HG03196 (cell line): ENCODE data around the gene GMNN.
"Not testable (repeated sequence)": the region's sequence is repeated elsewhere in the genome, so short reads cannot be mapped to it uniquely, and the experiment has no call there.

Source experiments
- ATAC-seq: cut with Tn5 transposase; IDR thresholded peaks from one replicate; pipeline ENCODE4 v1.9.1; 2021; ENCODE audit not compliant: unreplicated experiment

Gene GMNN

DNA sequence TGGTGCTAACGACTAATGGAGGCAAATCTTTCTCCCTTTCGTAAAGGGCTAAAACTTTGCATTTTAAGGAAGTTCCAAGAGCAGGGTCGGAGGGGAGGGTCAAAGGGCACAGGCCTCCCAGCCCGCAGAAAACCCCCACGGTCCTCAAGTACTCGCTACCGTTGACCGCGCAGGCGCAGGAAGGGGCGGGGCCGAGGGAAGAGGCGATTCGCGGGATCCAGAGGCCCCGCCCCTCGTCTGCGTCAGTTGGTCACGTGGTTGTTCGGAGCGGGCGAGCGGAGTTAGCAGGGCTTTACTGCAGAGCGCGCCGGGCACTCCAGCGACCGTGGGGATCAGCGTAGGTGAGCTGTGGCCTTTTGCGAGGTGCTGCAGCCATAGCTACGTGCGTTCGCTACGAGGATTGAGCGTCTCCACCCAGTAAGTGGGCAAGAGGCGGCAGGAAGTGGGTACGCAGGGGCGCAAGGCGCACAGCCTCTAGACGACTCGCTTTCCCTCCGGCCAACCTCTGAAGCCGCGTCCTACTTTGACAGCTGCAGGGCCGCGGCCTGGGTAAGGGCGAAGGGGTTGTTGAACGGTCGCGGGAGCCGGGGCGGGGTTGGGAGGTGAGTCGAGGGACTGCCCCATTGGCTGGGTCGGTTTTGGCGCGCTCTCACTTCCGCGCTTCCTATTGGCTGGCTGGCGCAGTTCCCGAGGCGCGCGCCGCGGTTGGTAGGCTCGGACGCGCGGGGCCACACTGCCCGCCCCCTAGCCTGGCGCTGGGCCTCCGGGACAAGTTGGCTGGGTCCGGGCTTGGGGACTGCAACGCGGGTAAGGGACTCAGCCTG lies at the start of gene GMNN:
Gene GMNN (plus strand): TSS at position 242 of the 824 bp plus-strand sequence. CDS start 2,310 bp downstream, outside the sequence.
- peak; percentile 93 for ATAC-seq

- ATAC-seq = not testable (repeated sequence)
Observed at GRCh38 chr6:24730653-24731052, 44.1 kb upstream of the GMNN start.

GRCh38 chr6:24731456-24732134 lies 43.1 kb upstream of the GMNN start:
- ATAC-seq = not testable (repeated sequence)

DNA sequence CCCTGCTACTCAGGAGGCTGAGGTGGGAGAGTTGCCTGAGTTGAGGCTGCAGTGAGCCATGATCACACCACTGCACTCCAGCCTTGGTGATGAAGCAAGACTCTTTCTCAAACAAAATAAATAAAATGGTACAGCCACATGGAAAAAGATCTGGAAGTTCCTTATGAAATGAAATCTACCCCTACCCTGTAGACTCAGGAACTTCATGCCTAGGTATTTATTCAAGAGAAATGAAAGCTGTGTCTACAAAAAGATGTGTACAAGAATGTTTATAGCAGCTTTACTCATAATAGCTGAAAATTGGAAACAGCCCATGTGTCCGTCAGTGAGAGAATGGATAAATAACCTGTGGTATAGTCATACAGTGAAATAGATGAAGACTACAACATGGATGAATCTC lies 40.6 kb upstream of the GMNN start:
- no peak for ATAC-seq

DNA sequence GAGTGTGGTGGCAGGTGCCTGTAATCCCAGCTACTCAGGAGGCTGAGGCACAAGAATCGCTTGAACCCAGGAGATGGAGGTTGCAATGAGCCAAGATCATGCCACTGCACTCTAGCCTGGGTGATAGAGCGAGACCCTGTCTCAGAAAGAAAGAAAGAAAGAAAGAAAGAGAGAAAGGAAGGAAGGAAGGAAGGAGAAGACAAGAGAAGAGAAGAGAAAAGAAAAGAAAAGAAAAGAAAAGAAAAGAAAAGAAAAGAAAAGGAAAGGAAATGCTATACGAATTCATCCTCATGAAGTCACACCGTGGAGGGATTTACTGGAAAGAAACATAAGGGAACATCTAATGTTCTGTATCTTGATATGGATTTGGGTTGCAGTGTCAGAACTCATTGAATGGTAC lies 40.0 kb upstream of the GMNN start:
- not testable (repeated sequence) for ATAC-seq

- ATAC-seq = no peak
Observed at GRCh38 chr6:24738741-24739140, 36.0 kb upstream of the GMNN start.

DNA sequence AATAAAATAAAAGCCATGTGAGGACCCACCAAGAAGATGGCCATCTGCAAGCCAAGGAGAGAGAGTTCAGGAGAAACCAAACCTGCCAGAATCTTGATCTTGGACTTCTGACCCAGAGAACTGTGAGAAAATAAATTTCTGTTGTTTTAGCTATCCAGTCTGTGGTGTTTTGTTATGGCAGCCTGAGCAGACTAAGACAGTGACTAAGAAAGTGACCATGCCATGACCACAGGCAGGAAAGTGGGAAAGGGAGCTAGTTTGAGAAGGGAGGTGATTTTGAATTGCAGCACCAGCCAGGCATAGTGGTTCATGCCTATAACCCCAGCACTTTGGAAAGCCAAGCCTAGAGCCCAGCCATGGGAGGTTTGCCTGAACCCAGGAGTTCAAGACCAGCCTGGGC lies 33.9 kb upstream of the GMNN start:
- no peak for ATAC-seq

DNA sequence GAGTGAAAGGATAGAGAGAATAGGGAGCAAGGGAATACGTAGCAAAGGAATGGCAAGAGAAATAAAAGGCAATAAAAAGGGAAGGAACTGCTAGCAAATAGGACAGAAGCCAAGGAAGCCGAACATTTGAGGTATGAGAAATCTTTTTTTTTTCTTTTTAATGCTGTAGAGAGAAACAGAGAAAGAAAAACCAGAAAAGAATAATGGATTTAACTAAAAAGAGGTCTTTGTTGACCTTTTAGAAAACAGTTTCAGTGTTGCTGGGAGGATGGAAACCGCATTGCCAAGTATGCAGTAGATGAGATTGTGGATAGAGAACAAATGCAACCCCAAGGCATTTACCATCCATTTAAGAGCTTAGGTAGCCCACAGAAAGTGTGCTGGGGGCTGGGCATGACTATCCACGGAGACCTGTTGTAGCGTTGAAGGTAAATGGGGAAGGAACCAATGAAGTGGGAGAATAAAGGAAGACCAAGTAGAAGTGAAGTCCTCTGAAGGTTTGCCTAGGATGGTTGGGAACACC lies 32.5 kb upstream of the GMNN start:
- no peak for ATAC-seq

DNA sequence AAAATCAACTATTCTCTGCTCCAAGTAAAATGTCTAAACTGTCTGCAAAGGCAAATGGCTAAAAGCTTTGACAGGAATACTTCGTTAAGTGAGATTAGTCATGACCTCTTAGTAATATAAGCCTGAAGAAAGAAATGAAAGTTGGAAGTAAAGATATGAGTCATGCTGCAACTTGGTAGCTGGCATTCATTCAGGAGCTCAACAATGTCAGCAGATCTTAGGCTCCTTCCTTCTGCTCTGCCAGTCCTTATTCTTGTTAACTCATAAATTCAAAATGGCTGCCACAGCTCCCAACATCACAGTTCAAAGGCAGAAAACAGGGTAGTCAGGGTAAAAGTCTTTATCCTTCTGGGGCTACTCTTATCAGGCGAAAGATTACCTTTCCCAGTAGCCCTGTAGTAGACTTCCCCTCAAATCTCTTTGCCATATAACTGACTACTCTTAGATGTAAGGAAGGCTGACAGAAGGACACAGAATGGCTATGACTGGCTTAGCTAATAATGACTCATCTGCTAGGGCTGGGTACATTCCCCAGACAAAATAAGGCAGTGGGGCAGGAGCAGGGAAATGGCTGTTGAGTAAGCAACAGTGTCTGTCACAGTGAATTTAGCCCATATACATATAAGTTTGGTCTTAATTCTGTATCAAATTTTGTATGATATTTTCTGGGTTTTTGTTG lies 31.3 kb upstream of the GMNN start:
- peak; percentile 90 for ATAC-seq

DNA sequence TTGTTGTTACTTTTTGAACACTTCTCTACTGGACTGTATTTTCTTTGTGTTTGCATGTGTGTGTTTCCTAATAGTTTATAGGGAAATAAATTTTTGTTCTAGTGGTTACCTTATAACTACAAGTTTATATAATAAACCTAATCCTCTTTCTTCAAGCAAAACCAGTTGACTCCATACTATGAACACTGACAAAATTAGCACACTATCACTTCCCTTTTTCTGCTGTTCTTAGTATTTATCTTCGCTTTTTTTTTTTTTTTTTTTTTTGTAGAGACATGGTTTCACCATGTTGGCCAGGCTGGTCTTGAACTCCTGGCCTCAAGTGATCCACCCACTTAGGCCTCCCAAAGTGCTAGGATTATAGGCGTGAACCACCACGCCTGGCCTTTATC lies 30.8 kb upstream of the GMNN start:
- ATAC-seq = no peak

DNA sequence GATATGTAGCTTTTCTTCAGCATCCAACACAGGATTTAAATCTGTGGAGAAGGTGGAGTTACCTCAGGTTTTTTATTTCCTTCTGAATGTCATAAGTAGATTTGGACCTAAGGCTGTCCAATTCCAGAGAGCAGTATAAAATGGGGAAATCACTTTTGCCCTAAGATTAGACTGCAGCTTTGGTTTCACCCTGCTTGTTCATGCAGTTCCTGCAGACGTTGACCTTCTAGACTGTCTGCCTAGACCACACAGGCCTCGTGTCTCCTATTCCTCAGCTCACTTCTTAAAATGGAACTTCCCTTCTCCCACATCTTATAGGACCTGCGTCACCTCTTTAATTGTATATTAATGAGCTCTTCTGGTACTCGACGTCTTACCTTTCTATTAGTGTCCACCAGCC lies 29.8 kb upstream of the GMNN start:
- no peak for ATAC-seq

DNA sequence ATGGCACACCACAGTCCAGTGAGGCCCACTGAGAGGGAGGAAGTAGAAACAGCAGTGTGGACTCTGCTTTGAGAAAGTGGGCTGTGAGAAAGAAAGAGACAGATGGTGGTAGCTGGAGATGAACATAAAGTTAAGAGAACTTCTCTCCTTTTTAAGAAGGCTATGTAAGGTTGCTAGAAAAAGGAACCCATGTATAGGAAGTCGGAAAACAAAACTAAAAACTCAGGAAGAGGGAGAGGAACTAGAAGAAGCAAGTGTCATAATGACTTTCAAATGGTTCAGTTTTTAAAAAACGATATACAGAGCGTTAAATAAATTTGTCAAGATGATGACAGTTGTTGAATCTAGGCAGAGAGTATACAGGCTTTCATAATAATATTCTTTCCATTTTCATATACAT lies 25.4 kb upstream of the GMNN start:
- ATAC-seq = no peak

- not testable (repeated sequence) for ATAC-seq
Observed at GRCh38 chr6:24750878-24751277, 23.9 kb upstream of the GMNN start.

DNA sequence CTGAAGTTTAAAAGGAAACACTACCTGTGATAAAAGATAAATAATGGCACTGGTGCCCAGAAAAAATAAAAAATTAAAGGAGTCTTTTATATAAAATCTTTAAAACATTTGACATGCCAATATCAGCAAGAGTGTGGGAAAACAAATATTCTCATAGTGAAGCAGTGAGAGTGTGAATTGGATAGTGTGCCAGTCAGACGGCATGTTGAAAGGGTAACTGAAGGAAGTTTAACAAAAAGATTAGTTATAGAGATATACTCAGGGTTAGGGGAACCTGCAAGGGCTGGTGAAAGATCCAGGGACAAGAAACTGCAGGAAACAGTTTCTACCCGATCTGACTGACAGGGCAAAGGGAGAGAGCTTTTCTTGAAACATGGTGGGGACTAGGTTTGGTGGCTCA lies 22.2 kb upstream of the GMNN start:
- ATAC-seq = no peak

GRCh38 chr6:24752917-24753492 lies 21.7 kb upstream of the GMNN start:
- no peak for ATAC-seq

DNA sequence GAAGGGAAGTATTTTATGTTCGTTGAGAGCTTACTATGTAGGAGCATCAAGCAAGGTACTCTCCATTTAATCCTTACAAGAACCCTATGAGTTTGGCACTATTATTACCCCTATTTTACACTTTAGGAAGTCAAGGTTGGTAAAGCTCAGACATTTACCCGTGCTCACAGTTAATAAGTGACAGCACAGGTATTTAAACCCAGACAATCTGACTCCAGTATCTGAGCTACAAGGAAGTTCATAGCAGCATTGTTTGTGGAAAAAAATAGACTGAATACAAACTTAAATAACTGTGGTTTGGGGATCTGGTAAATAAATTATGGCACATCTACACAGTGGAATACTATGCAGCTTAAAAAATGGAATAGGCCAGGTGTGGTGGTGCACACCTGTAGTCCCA lies 21.2 kb upstream of the GMNN start:
- ATAC-seq = no peak

DNA sequence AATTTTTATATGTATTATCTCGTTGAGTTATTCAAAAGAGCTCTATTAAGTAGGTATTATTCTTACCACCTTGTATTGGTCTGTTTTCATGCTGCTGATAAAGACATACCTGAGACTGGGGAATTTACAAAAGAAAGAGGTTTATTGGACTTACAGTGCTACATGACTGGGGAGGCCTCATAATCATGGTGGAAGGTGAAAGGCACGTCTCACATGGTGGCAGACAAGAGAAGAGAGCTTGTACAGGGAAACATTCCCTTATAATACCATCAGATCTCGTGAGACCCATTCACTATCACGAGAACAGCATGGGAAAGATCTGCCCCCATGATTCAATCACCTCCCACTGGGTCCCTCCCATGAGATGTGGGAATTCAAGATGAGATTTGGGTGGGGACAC lies 20.4 kb upstream of the GMNN start:
- not testable (repeated sequence) for ATAC-seq

- no peak for ATAC-seq
Observed at GRCh38 chr6:24755279-24755678, 19.5 kb upstream of the GMNN start.

DNA sequence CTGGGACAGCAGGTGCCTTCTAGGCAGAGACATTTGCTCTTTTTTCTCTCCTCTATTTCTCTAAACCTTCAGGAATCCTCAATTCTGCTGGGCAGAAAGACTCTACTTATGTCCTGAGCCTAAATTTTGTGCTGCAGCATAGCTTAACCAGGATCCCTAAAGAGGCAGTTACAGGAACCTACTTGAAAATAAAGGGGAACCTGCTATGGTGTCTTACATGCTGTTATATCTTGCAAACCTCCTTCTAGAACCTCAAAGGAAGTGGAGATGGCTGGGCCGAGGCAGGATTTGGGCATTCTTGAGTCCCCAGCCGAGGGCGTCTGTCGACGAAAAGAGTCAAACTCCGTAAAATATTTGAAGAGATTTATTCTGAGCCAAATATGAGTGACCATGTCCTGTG lies 17.1 kb upstream of the GMNN start:
- no peak for ATAC-seq

GRCh38 chr6:24759718-24760117 lies 15.0 kb upstream of the GMNN start:
- ATAC-seq = no peak

GRCh38 chr6:24760210-24760609 lies 14.5 kb upstream of the GMNN start:
- ATAC-seq = no peak
